HEK293 (cell line): ENCODE results near the gene PTPRK.

Experiments used
- CTCF ChIA-PET: fragments of 350-600 bp; formaldehyde crosslinking; extraction: SDS; loops from one replicate; lab custom pipeline; 2021; ENCODE audit warnings: antibody characterized with exemption; lab: Yijun Ruan, JAX
- POLR2A ChIA-PET: fragments of 300-600 bp; formaldehyde crosslinking; extraction: SDS; loops from one replicate; lab custom pipeline; 2020; ENCODE audit warnings: antibody characterized with exemption, inconsistent platforms; lab: Yijun Ruan, JAX
- H3K27ac ChIP-seq: fragments of 200-500 bp; sonication (Bioruptor generic); 2 replicates; pipeline ENCODE4 v1.5.1; 2014; ENCODE audit warnings: low read depth, low read length, control low read depth, inconsistent platforms; ENCODE audit errors: extremely low read depth
- H3K36me3 ChIP-seq, 2 experiments: fragments of 200-500 bp in 1 of 2; sonication (Bioruptor generic) in 1 of 2; 1 replicate in 1 of 2; 2 replicates in 1 of 2; pipeline ENCODE4 v1.5.1; 2014 to 2017; ENCODE audit warnings: inconsistent platforms in 2 of 2, low read length in 2 of 2; ENCODE audit not compliant: control insufficient read depth in 2 of 2, insufficient read depth in 1 of 2
- H3K4me1 ChIP-seq: fragments of 200-500 bp; sonication (Bioruptor generic); 2 replicates; pipeline ENCODE4 v1.5.1; 2014; ENCODE audit warnings: mild to moderate bottlenecking, low read length, inconsistent platforms; ENCODE audit not compliant: control insufficient read depth, insufficient read depth
- H3K4me3 ChIP-seq: 2 replicates; pipeline ENCODE4 v1.5.1; 2011; ENCODE audit warnings: low read depth, mild to moderate bottlenecking, control low read depth, low read length, moderate library complexity
- H3K9me3 ChIP-seq: fragments of 200-500 bp; sonication (Bioruptor generic); 2 replicates; pipeline ENCODE4 v1.5.1; 2014; ENCODE audit warnings: low read depth, low read length, inconsistent platforms; ENCODE audit not compliant: control insufficient read depth, insufficient read depth
- ATF2 ChIP-seq: fragments of 450-650 bp; formaldehyde crosslinking; IDR thresholded peaks from 2 replicates; pipeline ENCODE4 v1.5.1; 2016; ENCODE audit warnings: missing biosample characterization, missing genetic modification characterization, low read depth
- BCL11B ChIP-seq: fragments of 450-650 bp; formaldehyde crosslinking; IDR thresholded peaks from 2 replicates; pipeline ENCODE4 v1.5.1; 2016; ENCODE audit warnings: low read depth, missing biosample characterization, missing genetic modification characterization
- KLF1 ChIP-seq: fragments of 450-650 bp; formaldehyde crosslinking; IDR thresholded peaks from 2 replicates; pipeline ENCODE4 v1.5.1; 2016; ENCODE audit warnings: missing biosample characterization, missing genetic modification characterization
- KLF10 ChIP-seq: fragments of 450-650 bp; IDR thresholded peaks from 2 replicates; pipeline ENCODE4 v1.5.1; 2018; ENCODE audit warnings: missing biosample characterization, mild to moderate bottlenecking, missing genetic modification characterization
- PRDM2 ChIP-seq: fragments of 450-650 bp; formaldehyde crosslinking; IDR thresholded peaks from 2 replicates; pipeline ENCODE4 v1.5.1; 2016; ENCODE audit warnings: missing biosample characterization, missing genetic modification characterization, borderline replicate concordance
- REPIN1 ChIP-seq: fragments of 450-650 bp; formaldehyde crosslinking; IDR thresholded peaks from 2 replicates; pipeline ENCODE4 v1.5.1; 2017; ENCODE audit warnings: missing biosample characterization, missing genetic modification characterization, low read depth
- SCRT1 ChIP-seq: fragments of 450-650 bp; formaldehyde crosslinking; IDR thresholded peaks from 2 replicates; pipeline ENCODE4 v1.5.1; 2016; ENCODE audit warnings: missing biosample characterization, missing genetic modification characterization, borderline replicate concordance
- ZBTB17 ChIP-seq: fragments of 450-650 bp; formaldehyde crosslinking; IDR thresholded peaks from 2 replicates; pipeline ENCODE4 v1.5.1; 2016; ENCODE audit warnings: missing biosample characterization, missing genetic modification characterization
- ZBTB20 ChIP-seq: fragments of 450-650 bp; formaldehyde crosslinking; IDR thresholded peaks from 2 replicates; pipeline ENCODE4 v1.5.1; 2016; ENCODE audit warnings: missing biosample characterization, missing genetic modification characterization
- ZNF121 ChIP-seq: fragments of 450-650 bp; formaldehyde crosslinking; IDR thresholded peaks from 2 replicates; pipeline ENCODE4 v1.5.1; 2016; ENCODE audit warnings: missing biosample characterization, missing genetic modification characterization
- ZNF138 ChIP-seq: fragments of 450-650 bp; formaldehyde crosslinking; IDR thresholded peaks from 2 replicates; pipeline ENCODE4 v1.5.1; 2016; ENCODE audit warnings: missing biosample characterization, missing genetic modification characterization, borderline replicate concordance
- ZNF169 ChIP-seq: fragments of 450-650 bp; formaldehyde crosslinking; IDR thresholded peaks from 2 replicates; pipeline ENCODE4 v1.5.1; 2016; ENCODE audit warnings: missing biosample characterization, missing genetic modification characterization
- ZNF174 ChIP-seq: fragments of 450-650 bp; formaldehyde crosslinking; IDR thresholded peaks from 2 replicates; pipeline ENCODE4 v1.5.0; 2017; ENCODE audit warnings: missing biosample characterization, mild to moderate bottlenecking, missing genetic modification characterization
- ZNF184 ChIP-seq: fragments of 450-650 bp; IDR thresholded peaks from 2 replicates; pipeline ENCODE4 v1.5.1; 2018; ENCODE audit warnings: missing biosample characterization, mild to moderate bottlenecking, missing genetic modification characterization
- ZNF221 ChIP-seq: fragments of 450-650 bp; formaldehyde crosslinking; IDR thresholded peaks from 2 replicates; pipeline ENCODE4 v1.5.1; 2017; ENCODE audit warnings: missing biosample characterization, missing genetic modification characterization, borderline replicate concordance
- ZNF23 ChIP-seq: fragments of 450-650 bp; formaldehyde crosslinking; IDR thresholded peaks from 2 replicates; pipeline ENCODE4 v1.5.1; 2016; ENCODE audit warnings: missing biosample characterization, missing genetic modification characterization, borderline replicate concordance
- ZNF280C ChIP-seq: fragments of 450-650 bp; formaldehyde crosslinking; IDR thresholded peaks from 2 replicates; pipeline ENCODE4 v1.5.1; 2016; ENCODE audit warnings: missing biosample characterization, missing genetic modification characterization
- ZNF311 ChIP-seq: fragments of 450-650 bp; formaldehyde crosslinking; IDR thresholded peaks from 2 replicates; pipeline ENCODE4 v1.5.1; 2017; ENCODE audit warnings: missing biosample characterization, missing genetic modification characterization, borderline replicate concordance
- ZNF350 ChIP-seq: fragments of 450-650 bp; formaldehyde crosslinking; IDR thresholded peaks from 2 replicates; pipeline ENCODE4 v1.5.0; 2017; ENCODE audit warnings: missing biosample characterization, mild to moderate bottlenecking, missing genetic modification characterization
- ZNF398 ChIP-seq: fragments of 450-650 bp; formaldehyde crosslinking; IDR thresholded peaks from 2 replicates; pipeline ENCODE4 v1.5.1; 2017; ENCODE audit warnings: missing biosample characterization, missing genetic modification characterization
- ZNF423 ChIP-seq: fragments of 450-650 bp; formaldehyde crosslinking; IDR thresholded peaks from 2 replicates; pipeline ENCODE4 v1.5.1; 2016; ENCODE audit warnings: missing biosample characterization, missing genetic modification characterization
- ZNF580 ChIP-seq: fragments of 450-650 bp; formaldehyde crosslinking; IDR thresholded peaks from 2 replicates; pipeline ENCODE4 v1.5.1; 2016; ENCODE audit warnings: missing biosample characterization, missing genetic modification characterization
- ZNF76 ChIP-seq: fragments of 450-650 bp; formaldehyde crosslinking; IDR thresholded peaks from 2 replicates; pipeline ENCODE4; 2016; ENCODE audit warnings: low read depth, missing biosample characterization, missing genetic modification characterization, borderline replicate concordance
- ZNF792 ChIP-seq: fragments of 450-650 bp; formaldehyde crosslinking; IDR thresholded peaks from 2 replicates; pipeline ENCODE4 v1.5.1; 2016; ENCODE audit warnings: missing biosample characterization, missing genetic modification characterization
- ZSCAN18 ChIP-seq: fragments of 450-650 bp; formaldehyde crosslinking; IDR thresholded peaks from 2 replicates; pipeline ENCODE4 v1.5.1; 2016; ENCODE audit warnings: missing biosample characterization, missing genetic modification characterization

PTPRK gene

GRCh38 chr6:128412680-128413079 lies 107.7 kb downstream of the PTPRK start (continued):
- no peak for TF ChIP-seq PRDM2 (tag by site-specific recombination)
- TF ChIP-seq ATF2 (tag by site-specific recombination), result no peak
- no peak for TF ChIP-seq ZNF350 (tag by site-specific recombination)
- TF ChIP-seq ZBTB20 (tag by site-specific recombination), result no peak
- TF ChIP-seq ZNF169 (tag by site-specific recombination), result no peak
- no peak for TF ChIP-seq ZNF792 (tag by site-specific recombination)
- no peak for TF ChIP-seq KLF10
- TF ChIP-seq ZNF76 (tag by site-specific recombination), result no peak
- TF ChIP-seq ZSCAN18 (tag by site-specific recombination), result no peak
- TF ChIP-seq ZNF23 (tag by site-specific recombination), result no peak
- no peak for TF ChIP-seq ZNF121 (tag by site-specific recombination)
- TF ChIP-seq ZNF138 (tag by site-specific recombination), result no peak
- no peak for TF ChIP-seq ZNF280C (tag by site-specific recombination)

- no peak overlapping the region for H3K27ac ChIP-seq
- CTCF ChIA-PET, result no interaction called here
- POLR2A ChIA-PET, result no interaction called here
- H3K36me3 ChIP-seq, result no peaks in the 10 kb centered on the region
- H3K4me1 ChIP-seq, result peaks cover 15% of the 10 kb centered on the region
- H3K4me3 ChIP-seq, result no peak overlapping the region
- no peaks in the 10 kb centered on the region for H3K9me3 ChIP-seq
- TF ChIP-seq REPIN1 (no peak), ZNF398 (tag by site-specific recombination) (peak; percentile 55), ZNF311 (tag by site-specific recombination) (no peak), BCL11B (tag by site-specific recombination) (no peak), ZBTB17 (no peak), ZNF221 (no peak), ZNF174 (tag by site-specific recombination) (no peak), ZNF580 (tag by site-specific recombination) (0 out of 2 replicates have a peak, but pooled peaks have one; percentile 30), KLF1 (tag by site-specific recombination) (no peak), SCRT1 (tag by site-specific recombination) (no peak), ZNF423 (tag by site-specific recombination) (no peak), ZNF184 (tag by site-specific recombination) (no peak)
Observed at GRCh38 chr6:128410584-128410983, 109.8 kb downstream of the PTPRK start.
